Stimulated activated CD4-positive, alpha-beta T cell treated with anti-CD3 and anti-CD28 coated beads, Interleukin-1b, Interleukin-23, amount 100 ng/mL, for 4 hours (primary cell): ENCODE measurements around the gene FXYD6.

Experiments
- DNase-seq, 2 donors: peaks; one replicate each; pipeline ENCODE4 v3.0.0-alpha.2; 2020; ENCODE audit warnings: low read depth in 2 of 2

Gene FXYD6

DNA sequence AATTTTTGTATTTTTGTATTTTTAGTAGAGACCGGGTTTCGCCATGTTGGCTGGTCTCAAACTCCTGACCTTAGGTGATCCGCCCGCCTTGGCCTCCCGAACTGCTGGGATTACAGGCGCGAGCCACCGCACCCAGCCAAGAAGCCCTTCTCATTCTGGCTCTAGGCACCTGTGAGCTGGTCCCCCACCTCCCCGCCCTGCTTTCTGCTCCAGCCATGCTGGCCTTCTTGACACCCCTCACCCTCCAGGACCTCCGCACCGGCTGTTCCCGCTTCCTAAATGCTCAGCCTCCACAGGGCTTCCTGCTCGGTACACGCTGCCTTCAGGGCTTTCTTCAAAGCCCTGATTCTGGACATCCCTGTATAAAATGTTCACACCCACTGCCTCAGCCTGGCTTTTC, 46.4 kb downstream of the FXYD6 start:
- no peak for DNase-seq

DNA sequence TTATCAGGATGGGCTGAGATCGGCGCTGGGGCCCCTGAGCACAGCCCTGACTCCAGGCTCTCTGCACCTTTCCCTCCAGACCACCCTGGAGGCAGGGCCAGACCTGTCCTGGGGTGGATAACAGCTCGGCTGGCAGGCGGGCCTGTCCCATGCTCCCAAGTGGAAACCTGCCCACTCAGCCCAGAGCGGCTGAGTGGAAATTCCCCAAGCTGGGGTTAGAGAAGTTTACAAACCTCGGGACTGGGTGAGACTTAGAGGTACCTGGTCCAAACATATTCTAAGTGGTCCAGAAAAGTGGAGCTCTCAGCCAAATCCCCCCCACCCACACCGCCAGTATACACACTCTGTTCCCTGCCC, 47.1 kb downstream of the FXYD6 start:
- no peak for DNase-seq

DNA sequence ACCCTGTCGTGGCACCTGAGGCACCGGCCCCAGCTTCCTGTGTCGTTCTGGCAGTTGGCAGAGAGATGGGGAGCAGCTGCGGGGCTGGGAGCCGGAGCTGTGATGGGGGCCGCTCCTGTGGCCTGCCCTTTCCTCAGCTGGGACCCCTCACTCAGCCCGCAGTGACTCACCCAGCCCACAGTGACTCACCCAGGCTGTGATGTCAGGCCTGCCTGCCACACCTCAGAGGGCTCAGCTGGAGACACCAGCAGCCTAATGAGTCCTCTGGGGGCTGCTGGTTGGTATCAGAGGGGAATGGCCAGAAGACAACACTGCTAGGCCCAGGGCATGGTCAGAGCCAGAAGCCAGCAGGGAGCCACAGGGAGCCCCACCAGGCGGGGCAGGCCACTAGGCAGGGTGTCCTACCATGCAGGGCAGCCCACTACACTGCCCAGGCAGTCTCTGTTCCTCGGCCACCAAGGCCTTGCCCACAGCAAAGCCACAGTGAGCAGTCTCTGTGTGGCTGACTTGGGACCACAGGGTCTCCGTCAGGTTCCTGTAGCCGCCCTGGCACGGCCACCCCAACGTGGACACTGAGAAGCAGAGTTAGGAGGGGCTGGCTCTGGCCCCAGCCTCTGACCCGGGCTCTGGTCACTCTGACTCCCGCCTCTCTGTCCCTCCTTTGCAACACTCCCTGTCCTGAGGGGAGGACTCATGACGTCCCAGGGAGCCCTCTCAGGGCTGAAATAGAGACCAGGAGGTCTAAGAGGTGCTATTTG, 47.7 kb downstream of the FXYD6 start:
- DNase-seq: peak; percentile 68 to 81

DNA sequence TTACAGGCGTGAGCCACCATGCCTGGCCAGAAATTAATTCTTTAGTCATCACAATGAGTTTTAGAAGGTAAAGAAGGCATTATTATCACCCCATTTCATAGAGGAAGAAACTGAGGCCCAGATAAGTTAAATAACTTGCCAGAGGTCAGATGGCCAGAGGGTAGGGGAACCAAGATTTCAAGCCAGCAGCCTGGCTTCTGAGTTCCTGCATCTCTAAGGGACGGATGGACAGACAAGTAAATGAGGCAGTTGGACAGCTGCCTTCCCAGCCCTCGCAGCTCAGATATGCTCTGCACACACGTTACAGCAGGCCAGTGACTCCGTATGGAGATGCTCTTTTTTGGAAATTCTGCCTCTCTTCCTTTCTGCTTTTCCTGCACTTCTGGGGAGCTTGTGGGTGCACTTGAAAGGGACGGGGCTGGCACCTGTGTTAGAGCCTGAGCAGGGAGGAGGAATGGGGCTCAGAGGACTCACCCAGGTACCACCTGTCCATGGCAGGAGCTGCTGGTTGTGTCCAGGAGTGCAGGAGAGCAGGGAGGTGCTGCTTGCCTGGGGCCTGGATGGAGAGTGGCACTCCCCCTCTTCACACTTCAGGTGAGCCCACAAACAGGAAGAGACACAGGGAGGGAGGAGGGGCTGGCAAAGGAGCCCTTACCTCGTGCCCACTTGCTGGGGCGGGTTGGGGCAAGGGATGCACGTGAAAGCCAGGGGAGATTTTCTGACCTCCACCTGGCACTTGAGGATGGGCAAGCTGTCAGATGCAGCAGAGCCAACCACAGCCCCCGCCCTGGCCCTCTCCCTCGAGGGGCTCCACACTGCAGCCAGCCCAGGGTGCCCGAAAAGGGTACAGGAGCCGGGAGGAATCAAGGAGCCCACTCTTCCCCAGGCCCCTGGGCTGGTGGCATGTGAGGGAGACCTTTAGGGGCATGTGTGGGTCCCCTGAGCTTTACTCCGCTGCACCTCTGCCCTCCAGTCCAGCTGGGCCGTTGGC, 48.6 kb downstream of the FXYD6 start:
- no peak for DNase-seq

DNA sequence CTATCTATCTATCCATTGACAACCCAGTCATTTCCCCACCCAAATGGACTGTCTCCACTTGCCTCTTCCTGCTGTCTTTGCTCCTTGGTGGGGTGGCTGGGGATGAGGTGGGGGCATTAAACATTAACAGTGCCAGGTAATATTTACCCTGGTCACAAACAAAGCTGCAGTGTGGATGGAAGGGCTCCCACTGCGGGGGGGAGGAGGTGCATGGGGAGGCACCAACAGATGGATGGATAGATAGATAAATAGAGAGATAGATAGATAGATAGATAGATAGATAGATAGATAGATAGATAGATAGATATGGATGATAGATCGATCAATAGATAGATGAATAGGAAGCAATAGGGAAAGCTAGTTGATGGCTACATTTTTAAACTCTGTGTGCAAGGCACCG, 49.6 kb downstream of the FXYD6 start:
- DNase-seq: no peak

DNA sequence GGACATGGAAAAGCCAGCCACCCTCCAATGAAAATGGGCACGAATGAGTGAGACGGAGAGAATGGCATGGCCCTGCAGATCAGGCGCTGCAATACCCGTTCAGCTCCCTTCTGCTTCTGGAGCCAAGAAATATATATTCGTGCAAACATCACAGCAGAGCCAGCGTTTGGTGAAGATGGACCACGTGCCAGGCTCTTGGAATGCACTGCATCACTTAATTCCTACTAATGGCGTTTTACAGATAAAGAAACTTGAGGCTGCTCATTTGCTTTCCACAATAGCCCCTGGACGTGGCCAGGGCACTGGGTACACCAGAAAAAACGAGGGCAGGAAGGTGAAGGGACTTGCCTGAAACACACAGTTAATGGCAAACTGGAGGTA, 50.3 kb downstream of the FXYD6 start:
- DNase-seq: no peak

DNA sequence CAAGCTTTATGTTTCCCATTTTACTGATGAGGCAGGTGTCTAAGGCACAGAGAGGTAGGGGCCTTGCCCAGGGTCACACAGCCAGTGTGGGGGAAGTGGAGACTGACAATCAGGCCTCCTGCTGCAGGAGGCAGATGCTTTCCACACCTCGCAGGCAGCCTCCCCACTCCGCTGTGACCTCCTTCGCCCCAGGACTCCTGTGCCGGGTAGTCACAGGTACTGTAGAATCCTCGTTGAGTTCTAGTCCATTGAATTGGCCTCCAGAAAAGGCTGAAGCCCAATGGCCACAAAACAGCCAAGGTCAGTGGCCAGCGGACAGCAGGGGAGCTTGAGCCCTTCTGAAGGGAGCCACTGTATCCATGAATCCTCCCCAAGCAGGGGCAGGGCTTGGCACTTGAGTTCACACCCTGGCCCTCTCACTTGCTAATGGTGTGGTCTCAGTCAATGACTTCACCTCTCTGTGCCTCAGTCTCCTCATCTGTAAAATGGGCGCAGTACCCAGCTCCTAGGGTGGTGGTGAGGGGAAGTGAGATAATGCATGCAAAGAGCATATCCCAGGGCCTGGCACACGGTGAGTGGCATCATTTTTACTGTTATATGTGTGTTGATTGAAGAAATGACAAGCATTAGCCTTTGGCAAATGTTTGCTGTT, 50.8 kb downstream of the FXYD6 start:
- DNase-seq: no peak

DNA sequence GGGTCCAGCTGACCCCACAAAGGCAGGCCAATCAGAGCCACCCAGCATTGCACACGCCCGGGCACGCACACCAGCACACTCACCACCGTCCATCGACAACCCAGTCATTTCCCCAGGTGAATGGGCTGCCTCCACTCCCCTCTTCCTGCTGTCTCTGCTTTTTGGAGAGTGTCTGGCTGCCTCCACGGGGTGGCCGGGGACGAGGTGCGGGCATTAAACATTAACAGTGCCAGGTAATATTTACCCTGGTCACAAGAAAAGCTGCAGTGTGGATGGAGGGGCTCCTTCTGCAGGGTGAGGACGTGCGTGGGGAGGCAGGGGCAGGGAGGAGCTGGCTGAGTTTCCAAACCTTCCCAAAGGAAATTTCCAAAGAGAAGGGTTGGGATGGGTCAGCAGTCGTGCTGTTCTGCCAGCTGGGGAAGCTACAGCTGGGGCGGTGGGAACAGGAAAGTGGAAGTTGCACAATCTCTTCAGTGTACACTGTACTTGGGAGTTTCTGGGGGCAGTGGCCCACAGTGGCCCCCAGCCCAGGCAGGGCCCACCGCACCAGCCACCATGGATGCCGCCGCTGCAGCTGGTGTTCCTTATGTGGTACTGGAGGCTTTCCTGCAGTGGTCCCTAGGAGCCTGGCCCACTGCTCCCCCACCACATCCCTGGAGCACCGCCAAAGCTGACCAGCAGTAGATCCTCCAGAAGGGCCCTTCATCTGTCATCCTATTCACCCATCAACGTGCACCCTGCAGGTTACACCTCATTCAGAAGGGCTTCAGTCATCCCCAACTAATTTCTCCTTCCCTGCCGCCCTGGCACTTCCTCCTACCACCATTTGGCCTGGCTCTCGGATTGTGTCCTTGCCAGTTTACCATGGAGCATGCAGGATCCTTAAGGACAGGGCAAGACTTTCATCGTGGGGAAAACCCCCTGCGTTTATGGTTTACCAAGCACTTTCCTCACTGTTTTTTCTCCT, 51.6 kb downstream of the FXYD6 start, which contains the start of gene FXYD2:
Gene FXYD2, minus strand, starts transcription at position 174 of the 967 bp plus-strand sequence. Its CDS starts 66 bp downstream, at position 108.
- DNase-seq: no peak

DNA sequence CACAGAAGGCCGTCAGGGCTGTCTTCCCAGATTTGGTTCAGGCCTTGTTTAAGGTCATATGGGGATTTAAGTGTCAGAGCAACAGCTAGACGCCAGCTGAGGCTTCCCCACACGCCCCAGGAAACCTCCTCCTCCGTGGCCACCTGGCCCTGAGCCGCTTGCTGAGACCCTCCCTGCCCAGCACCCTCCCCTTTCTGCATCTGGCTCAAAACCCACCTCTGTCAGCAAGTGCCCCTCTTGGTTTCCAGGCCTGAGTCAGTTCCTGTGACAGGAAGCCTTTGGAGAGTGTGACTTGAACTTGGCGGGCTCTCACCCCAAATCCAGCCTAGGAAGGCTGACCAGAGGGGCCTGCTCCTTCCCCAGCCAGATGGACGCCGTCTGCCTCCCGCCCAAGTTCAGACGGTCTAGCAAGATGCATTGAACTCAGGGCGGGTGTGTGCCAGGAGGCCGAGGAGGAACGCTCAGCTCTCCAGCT, 52.5 kb downstream of the FXYD6 start:
- DNase-seq: no peak

DNA sequence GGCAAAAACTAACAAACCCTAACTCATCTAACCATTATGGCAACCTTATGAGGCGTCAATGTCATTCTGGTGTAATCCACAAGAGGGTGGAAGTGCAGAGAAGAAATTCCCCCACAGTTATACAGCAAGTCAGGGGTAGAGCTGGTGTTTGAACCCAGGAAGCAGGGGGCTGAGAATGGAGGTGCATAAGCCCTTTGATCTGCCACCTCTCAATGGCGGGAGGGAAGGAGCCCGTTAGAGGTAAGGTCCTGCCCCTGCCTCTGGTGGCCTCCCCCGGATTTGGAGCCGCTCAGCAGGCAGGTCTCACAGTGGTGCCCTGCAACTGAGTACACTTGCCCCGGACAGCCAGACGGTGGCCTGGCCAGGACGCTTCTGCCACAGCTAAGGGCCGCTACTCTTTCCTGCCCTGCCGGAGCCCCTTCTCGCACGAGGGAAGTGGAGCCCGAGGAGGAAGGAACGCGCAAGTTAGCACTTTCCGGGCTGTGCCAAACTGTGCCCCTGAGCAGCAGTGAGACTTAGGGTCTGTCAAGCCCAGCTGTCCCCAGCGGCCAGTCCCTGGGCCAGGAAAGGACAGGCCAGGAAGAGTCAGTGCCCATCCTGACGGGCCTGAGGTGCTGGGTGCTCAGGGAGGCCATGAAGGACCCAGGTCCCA, 53.0 kb downstream of the FXYD6 start:
- peak in 1 of 2 donors; percentile 28 for DNase-seq

DNA sequence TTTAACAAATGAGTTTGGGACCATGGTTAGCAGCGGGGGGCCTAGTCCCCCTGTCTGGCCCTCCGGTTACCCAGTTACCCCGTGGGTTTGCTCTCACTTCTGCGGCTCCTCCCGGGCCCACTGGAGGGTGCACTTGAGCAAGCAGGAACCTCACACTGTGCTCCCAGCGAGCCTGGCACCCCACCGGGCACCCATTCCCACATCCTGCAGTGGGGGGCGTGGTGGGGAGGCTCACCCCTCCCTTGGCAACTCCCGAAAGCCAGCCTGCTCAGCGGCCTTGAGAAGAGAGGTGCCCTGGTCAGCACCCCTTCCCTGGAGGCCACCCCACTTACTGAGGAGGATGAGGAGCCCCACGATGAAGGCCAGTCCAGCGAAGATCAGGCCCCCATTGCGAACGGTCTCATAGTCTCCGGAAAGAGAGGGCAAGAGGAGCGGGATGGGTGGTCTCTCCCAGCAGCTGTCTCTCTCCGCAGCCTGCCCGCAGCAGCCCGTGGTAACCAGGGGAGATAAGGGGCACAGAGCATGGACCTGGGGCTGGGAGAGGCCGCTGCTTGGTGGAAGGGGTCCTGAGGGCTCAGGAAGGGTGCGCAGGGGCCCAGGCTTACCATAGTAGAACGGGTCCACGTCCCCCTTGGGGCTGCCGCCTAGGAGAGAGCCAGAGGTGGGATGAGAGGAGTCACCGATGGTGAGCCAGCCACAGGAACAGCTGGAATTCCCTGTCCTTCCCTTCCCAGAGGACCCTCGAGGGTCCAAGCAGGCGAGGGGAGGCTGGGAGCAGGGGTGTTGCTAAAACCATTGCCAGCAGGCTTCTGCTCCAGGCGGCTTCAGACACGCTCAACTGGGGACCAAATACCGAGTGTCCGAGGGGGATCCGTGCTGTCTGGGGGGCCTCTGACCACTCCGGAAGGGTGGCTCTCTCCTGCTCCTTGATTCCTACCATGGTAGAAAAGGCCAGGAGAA, 54.1 kb downstream of the FXYD6 start:
- DNase-seq: peak; percentile 44 to 55

DNA sequence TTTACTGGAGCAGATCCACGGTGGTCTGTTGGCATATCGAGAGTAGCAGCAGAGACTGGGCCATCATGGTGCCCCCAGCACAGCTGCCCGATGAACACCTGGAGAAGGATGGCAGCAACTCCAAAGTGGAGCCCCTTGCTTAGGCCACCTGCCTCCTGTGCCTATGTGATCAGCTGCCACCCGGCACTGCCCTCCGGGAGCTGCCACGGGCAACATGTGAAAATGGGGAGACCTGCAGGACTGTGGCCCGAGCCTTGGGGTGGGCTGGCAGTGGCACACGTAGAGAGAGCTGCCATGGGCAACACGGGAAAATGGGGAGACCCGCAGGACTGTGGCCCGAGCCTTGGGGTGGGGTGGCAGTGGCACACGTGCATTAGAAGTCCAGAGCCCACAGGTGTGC, 55.0 kb downstream of the FXYD6 start:
- DNase-seq: no peak

DNA sequence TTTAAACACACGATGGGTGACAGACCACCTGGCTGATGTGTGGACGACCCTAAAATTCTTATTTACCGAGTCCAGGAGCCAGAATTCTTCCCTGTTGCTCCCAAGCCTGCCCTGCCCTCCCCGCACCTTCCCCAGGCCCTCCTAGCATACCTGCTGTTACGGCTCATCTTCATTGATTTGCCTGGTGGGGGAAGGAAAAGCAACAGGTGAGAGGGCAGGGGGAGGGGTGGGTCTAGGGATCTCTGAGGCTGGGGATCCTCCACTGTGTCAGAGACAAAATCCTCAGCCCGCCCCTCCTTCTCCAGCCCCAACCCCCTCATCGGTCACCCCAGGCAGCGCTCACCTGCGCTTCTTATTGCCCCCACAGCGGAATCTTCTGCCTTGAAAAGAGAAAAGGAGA, 55.9 kb downstream of the FXYD6 start:
- DNase-seq: no peak

DNA sequence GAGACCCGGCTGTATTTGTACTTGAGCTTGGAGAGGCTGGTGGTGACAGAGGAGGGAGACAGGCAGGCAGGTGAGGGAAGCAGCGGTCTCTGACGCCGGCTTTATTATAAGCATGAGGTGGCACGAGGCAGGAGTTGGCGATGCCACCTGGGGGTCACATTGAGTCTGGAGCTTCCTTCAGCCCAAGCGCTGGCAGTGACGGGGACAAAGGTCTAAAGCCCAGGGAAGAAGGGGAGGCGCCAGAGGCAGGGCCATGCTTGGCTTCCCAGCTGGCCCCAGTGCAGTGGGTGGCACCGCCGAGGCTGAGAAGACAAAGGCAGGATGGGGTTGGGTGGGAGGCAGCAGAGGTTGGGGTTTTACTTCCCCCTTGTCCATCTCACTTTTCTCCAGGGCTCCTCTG, 56.4 kb downstream of the FXYD6 start:
- no peak for DNase-seq

DNA sequence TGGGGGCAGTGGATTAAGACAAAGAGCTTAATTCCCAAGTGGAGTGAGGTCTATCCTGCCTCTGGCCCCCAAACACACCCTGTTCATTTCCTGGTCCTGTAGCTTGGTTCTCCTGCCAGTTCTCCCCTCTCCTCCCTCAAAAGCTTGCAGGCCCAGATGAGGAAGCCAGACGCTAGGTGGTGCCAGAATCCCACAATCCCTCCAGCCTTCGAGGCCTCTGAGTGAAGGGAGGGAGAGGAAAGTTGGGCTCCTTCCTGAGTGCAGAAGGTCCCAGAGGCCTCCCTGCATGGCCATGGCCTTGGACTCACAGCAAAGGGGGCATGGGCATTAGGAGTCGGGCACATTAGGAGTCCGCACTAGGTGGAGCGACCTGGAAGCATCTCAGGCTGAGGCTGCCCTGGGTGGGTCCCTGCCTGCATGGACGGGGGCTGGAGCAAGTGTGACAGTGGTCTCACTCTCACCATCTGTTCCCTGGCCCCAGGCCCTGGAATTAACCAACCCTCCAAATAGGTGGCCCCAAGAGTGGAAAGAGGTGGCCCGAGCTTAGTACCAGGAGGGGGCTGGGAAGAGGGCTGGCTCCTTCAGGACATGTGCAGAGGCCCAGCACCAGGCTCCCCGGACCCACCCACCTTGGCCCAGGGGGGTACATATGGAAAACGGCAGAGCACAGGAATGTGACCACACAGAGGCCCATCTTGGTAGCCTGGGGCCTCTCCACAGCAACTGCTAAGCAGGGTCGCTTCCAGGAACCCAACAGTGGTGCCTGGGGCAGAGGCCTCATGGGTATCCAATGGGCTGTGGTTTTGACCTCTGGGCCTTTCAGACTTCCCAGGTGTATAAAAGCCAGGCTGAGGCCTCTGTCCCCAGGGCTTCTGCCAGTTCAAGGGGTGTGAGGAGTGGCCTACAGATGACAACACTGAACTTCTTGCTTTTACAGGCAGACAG, 57.1 kb downstream of the FXYD6 start:
- DNase-seq: no peak

DNA sequence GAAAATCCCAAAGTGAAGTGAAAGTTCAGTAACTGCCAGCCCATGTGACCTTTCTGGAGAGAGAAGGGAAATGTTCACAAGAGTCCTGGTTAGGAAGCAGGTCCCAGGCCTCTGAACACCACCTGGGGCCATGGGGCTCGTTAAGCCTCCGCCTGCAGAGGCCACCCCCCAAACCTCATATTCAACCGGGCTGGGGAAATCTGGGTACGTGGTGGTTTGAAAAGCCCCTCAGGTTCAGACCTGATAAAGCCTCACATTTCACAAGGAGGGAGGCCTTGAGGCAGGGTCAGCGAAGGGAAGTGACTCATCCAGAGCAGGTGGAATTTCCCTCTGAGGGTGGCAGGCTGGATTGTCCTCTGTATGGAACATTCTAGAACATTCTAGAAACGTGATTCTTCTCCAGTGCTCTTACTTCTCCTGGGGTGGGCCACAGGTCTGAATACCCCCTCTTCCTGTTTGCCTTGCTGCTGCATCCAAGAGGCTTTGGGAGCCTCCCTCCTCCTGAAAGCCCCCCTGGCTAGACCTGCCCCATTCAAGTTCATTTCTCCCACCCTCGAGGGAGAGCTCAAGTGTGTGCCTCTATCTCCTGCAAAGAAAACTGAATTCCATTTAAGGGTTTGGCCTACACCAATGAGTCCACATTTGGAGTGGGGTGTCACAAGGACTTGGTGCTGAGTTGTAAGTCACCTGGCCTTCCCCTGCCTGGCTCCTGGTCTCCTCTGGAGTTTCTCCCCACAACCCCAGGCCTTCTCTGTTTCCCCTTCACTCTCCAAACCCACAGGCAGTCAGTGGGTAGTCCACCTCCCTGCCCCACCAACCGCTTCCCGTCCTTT, 58.2 kb downstream of the FXYD6 start:
- DNase-seq: peak; percentile 37

DNA sequence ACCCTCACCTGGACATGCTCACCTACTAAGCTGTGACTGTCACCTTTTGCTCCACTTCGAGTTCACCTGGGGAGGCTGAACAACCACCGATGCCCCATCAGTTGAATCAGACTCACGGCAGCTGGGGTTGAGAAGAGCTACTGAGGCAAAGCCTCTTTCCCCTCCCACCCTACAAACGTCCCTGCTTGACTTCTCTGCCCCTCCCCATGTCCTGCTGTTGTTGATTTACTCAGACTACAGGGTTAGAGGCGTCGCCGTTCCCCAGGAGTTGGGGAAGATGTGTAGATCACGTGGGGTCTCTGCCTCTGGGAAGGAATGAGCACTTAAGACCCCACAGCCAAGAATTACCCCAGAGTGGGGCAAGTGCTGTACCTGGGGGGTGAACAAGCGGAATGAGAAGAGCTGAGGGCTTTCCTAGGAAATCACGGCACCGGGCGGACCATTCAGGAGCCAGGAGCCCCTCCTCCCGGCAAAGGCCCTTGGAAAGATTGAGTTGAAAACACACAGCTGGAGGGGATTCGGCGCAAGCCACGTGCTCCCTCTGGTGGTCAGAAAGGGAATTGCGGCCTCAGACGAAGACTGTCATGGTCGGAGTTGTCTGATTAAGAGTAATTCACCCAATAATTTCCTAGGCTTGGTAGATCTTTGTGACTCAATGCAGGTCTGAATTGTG, 59.0 kb downstream of the FXYD6 start:
- DNase-seq: peak; percentile 86 to 93
